ENCODE measurements around the gene GRIA4.
"Not testable (repeated sequence)": the region's sequence is repeated elsewhere in the genome, so short reads cannot be mapped to it uniquely, and the experiment has no call there.

GRIA4 gene

DNA sequence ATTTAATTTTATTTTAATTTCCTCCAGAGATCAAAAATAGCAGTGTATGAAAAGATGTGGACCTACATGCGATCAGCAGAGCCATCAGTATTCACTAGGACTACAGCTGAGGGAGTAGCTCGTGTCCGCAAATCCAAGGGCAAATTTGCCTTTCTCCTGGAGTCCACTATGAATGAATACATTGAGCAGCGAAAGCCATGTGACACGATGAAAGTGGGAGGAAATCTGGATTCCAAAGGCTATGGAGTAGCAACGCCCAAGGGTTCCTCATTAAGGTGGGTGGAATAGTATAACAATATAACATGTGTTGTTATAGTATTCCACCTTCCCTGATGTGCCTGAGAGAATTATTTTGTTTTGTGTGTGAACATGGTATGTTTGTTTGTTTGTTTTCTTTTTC lies 323.8 kb downstream of the GRIA4 start:
- no peak for DNase-seq

DNA sequence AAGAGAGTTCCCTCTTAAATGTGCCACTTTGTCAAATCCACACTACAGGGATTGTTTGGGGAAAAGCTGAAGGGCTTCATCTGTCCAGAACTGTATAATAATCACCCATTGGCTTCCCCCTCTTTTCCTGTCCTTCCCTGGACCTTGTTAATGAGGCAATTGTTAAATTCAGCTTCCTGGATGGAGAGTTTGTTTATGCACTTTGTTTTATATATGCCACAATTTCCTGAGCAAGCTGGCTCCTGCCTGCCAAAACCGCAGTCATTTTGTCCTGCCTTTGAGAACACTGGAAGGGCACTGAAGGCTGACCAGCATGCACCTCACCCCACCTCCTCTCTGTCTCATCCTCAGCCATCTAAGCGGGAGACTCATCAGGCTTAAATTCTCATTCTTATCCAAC lies 325.9 kb downstream of the GRIA4 start:
- no peak for DNase-seq

DNA sequence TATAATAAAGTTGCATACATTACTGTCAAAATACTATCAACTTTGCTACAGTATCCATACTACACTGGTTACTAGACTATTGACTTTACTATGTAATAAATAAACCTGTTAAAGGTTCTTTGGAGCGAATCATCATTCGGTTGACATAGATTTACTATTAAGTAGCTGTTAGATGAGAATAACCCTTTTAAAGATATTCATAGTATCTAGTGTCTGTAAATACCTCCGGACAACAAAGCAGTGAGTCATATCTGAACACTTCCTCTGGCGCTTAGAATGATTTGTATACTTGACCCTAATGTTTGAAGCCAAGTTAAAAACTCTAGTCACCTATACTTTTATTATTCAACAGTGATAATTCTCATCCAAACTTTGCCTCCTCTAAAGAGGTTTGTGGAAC lies 327.5 kb downstream of the GRIA4 start:
- DNase-seq: no peak

DNA sequence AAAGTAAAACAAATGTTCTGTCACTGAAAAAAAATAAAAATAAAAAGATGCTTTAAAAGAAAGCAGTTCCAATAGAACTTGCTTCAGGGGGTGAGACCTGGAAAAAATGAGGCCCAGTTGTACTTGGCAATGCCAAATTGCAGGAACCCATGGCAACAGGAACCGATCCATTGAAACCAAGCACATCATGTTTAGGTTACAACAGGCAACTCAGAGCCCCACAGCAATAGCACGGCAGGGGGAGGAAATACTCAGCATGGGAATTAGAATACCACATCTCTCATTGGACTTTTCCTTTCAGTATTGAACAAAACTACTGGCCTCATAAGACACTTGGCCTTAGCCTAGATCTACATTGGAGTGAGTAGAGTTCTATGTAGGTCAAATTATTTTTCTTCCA lies 327.9 kb downstream of the GRIA4 start:
- DNase-seq: no peak

GRCh38 chr11:105942921-105943320 lies 333.0 kb downstream of the GRIA4 start:
- no peak for DNase-seq

- no peak for DNase-seq
Measured at GRCh38 chr11:105948918-105949590, 339.2 kb downstream of the GRIA4 start.

- no peak for DNase-seq
Measured at GRCh38 chr11:105953886-105954285, 344.0 kb downstream of the GRIA4 start.

DNA sequence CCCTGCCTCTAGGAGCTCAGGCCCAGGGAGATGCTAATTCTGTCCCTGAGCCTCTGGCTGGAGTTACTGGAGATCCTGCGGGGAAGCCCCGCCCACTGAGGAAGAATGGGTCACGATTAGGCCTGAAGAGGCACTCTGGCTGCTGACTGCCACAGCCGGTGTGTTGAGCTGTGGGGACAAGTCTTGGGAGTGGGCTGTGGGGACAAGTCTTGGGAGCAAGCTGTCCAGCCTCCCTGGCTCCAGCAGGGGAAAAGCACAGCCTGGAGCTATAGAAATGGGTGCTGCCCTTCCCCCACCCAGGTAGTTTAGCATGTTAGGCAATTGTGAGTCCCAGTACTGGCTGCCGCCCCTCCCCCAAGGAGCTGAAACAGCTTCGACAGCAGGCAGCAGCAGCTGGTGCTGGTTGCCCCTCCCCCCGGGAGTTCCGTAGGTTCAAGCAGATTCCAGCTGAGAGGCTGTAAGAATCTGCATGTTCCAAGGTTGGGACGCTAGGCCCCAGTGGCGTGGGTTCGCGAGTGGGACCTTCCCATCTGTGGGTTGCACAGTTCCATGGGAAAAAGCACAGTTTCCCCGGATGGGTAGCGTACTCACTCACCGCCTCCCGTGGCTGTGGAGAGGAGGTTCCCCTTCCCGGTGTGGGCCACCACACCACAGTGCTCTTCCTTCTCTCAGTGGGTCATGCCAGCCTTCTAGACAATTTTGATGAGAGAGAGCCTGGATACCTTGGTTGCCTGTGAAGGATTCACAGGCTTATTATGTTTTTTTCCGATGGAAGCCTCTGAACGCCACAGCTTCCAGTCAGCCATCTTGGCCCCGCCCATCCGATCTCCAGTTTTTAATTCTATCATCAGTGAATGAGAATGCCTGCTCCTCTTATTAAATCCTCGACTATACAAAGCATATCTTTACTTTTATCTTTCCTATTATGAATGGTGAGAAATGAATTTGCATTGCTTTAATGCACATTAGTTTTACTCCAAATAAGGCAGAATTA lies 350.7 kb downstream of the GRIA4 start:
- DNase-seq: no peak

GRCh38 chr11:105968021-105968697 lies 358.3 kb downstream of the GRIA4 start:
- no peak for DNase-seq

GRCh38 chr11:105969756-105970155 lies 359.9 kb downstream of the GRIA4 start:
- DNase-seq: no peak

DNA sequence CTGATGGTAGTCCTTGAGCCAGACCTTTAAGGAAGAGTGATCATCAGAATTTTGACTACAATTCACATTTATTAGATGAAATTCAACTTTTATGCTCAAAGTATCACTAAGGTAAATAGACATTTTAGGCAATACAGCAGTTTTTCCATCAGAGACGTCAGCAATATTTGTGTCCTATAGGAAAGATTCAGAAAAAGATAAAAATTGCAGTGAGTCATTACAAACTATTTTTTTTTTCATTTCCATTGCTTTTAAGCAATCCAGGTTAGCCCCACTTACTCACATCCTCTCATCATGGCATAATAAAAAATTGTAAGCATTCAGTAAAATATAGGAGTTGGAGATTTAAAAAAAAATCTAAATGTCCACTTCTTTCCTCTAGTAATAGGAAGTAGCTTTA lies 365.3 kb downstream of the GRIA4 start:
- no peak for DNase-seq

DNA sequence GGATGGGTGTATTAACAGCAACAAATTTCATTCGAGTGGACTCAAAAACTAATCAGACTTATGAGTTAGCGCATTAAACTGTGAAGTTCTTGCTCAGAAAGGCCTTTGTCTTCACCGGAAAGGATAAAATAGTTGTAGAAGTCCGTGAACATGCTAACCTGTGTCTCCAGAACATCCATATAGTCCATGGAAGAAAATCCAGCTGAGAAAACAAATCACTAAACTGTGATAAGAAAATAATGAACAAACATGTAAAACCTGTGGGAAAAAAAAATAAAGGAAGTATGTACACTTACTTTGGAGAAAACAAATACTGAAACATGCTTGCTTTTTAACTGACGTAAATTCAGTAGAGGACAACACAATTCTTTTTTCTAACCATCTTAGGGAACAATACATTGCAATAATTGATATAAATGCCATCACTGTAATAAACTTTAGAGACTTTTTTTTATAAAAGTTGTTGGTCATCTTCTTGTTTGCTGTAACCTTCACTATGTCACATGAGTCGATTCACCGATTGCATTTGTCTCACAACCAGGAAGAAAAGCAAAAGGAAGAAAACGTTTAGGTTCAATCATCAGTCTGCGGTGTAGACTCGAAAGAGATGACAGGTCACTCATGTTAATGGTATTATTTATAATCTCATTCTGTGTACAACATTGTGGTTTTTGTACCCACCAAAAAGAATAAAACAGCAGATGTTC lies 370.3 kb downstream of the GRIA4 start:
- no peak for DNase-seq

DNA sequence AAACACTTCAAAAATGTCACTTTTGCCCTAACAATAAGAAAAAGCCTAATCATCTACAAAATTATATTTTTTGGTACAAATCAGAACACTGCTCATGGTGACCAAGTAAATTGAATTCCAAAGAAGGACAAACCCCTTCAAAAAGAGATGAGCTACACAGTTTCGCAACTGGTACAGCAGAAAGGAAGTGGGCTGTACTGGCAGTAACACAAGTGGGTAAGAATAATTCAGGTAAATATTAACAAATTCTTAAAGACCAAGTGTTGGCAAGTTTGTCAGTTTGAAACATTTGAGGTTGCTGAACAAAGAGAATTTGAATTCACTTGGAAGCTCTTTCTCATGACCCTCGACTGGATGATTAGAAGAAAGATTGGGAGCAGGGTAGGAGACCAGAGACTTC lies 376.7 kb downstream of the GRIA4 start:
- DNase-seq: no peak

- no peak for DNase-seq
Measured at GRCh38 chr11:105988197-105988596, 378.3 kb downstream of the GRIA4 start.

DNA sequence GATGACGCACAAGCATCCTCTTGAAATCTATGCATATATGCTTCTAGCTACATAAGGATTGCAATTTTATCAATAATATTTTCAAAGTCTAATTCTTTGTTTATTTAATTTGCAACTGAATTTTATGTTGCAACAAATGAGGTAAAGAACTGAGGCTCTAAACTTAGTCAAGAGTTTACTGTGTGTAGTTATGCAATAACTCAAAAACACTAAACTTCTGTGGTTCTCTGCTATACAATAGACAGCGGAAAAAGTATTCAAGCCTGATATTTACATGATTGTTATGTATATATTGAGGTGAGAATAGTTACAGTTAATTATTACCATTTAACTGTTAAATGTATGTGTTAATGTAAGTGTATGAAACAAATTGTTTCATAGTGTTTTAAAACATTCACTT lies 379.3 kb downstream of the GRIA4 start:
- no peak for DNase-seq

GRCh38 chr11:105991888-105992287 lies 382.0 kb downstream of the GRIA4 start:
- DNase-seq: no peak

- DNase-seq: no peak
Measured at GRCh38 chr11:106001304-106002012, 391.6 kb downstream of the GRIA4 start.

DNA sequence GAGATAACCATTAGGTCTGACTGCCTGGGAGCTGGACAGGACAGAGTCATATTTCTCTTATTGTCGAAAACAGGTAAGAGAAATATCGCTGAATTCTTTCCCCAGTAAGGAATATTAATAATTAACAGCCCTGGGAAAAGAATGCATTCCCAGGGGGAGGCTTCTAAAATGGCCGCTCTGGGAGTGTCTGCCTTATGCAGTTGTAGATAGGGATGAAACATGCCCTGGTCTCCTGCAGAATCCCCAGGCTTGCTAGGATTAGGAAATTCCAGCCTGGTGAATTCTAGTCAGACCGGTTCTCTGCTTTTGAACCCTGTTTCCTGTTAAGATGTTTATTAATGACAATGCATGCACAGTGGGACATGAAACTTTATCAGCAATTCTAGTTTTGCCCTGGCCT lies 393.2 kb downstream of the GRIA4 start:
- DNase-seq: not testable (repeated sequence)

DNA sequence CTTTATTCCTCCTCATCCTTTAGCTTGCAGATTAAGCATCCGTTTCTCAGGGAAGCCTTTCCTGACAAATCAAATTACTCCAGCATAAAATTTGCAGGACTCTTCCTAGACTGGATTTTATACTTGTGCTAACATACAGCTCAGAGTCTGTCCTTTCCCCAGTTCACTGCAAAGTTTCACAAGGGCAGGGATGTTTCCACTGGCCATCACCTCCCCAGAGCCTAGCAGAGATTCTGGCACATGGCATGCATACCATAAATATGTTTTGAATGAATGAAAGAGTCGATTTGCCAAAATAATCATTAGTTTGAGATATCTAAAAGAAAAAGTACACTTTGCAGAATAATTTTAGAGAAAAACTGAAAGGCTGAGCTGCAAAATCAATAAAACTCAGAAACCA lies 401.6 kb downstream of the GRIA4 start:
- no peak for DNase-seq

GRCh38 chr11:106012744-106013143 lies 402.9 kb downstream of the GRIA4 start:
- no peak for DNase-seq

- DNase-seq: no peak
Measured at GRCh38 chr11:106014035-106014434, 404.2 kb downstream of the GRIA4 start.

DNA sequence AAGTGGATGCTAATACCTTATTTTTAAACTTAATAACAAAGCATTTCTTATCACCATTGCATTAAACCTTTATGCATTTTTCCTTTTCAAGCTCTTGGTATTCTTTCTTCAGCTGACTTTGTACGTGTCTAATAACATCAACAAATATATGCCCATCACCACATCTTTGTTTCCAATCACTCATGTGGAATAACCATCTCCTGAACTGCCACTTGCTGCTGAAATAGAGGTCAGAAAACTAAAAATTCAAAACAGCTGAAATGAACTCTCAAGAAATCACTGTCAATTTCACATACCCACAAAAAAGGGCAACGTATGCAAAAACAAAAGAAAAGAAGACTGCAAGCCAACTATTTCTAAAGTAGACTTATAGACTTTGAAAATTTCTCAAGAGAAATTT lies 404.7 kb downstream of the GRIA4 start:
- DNase-seq: no peak

All from CD4-positive, alpha-beta T cell treated with Interleukin-12 subunit alpha and Interleukin-12 subunit beta, for 1 hour (primary cell).